GM21737 (cell line): Measurements from ENCODE around the gene SELENOF.
A peak's percentile ranks its signal among the peaks of the same experiment; 100 is the strongest.

Source experiments
- ATAC-seq: cut with Tn5 transposase; IDR thresholded peaks from one replicate; pipeline ENCODE4 v1.9.1; 2021; ENCODE audit warnings: mild to moderate bottlenecking, moderate library complexity; ENCODE audit not compliant: unreplicated experiment

The SELENOF gene

GRCh38 chr1:86913896-86914600 is at the start of gene SELENOF:
SELENOF (minus strand) TSS chr1:86914126; CDS start chr1:86914111, 15 bp downstream.
- ATAC-seq, result peak; percentile 79

- ATAC-seq, result no peak
Measured at GRCh38 chr1:86960548-86960947, 46.6 kb upstream of the SELENOF start.

- no peak for ATAC-seq
Measured at GRCh38 chr1:86957221-86957620, 43.3 kb upstream of the SELENOF start.

- ATAC-seq, result no peak
Measured at GRCh38 chr1:86956221-86956620, 42.3 kb upstream of the SELENOF start.

GRCh38 chr1:86955678-86956077 is 41.8 kb upstream of the SELENOF start:
- ATAC-seq, result no peak

- ATAC-seq, result no peak
Measured at GRCh38 chr1:86953167-86953566, 39.2 kb upstream of the SELENOF start.

- no peak for ATAC-seq
Measured at GRCh38 chr1:86951430-86951829, 37.5 kb upstream of the SELENOF start.

GRCh38 chr1:86950712-86951419 is 36.9 kb upstream of the SELENOF start:
- no peak for ATAC-seq

GRCh38 chr1:86948212-86948611 is 34.3 kb upstream of the SELENOF start:
- no peak for ATAC-seq

- no peak for ATAC-seq
Measured at GRCh38 chr1:86942743-86943142, 28.8 kb upstream of the SELENOF start.

GRCh38 chr1:86942042-86942441 is 28.1 kb upstream of the SELENOF start:
- ATAC-seq, result no peak

GRCh38 chr1:86940599-86940998 is 26.7 kb upstream of the SELENOF start:
- no peak for ATAC-seq

GRCh38 chr1:86939406-86939805 is 25.5 kb upstream of the SELENOF start:
- no peak for ATAC-seq

- no peak for ATAC-seq
Measured at GRCh38 chr1:86938855-86939254, 24.9 kb upstream of the SELENOF start.

- no peak for ATAC-seq
Measured at GRCh38 chr1:86938450-86938849, 24.5 kb upstream of the SELENOF start.

GRCh38 chr1:86933562-86934377 is 19.8 kb upstream of the SELENOF start:
- no peak for ATAC-seq

- no peak for ATAC-seq
Measured at GRCh38 chr1:86933051-86933450, 19.1 kb upstream of the SELENOF start.

GRCh38 chr1:86928819-86929218 is 14.9 kb upstream of the SELENOF start:
- no peak for ATAC-seq

GRCh38 chr1:86926883-86927282 is 13.0 kb upstream of the SELENOF start:
- no peak for ATAC-seq

- ATAC-seq, result no peak
Measured at GRCh38 chr1:86925742-86926141, 11.8 kb upstream of the SELENOF start.

GRCh38 chr1:86924324-86924960 is 10.5 kb upstream of the SELENOF start:
- ATAC-seq, result no peak
